WI38 (cell line): ENCODE results near the gene WSCD1.

ENCODE experiments used
- H3K4me3 ChIP-seq: 2 replicates; pipeline ENCODE4 v1.5.1; 2011; ENCODE audit warnings: low read depth, mild to moderate bottlenecking, control low read depth, low read length
- TF ChIP-seq, protein P1 (sequence below): IDR thresholded peaks from 2 replicates; pipeline ENCODE4 v1.5.1; 2012; ENCODE audit warnings: low read depth, mild to moderate bottlenecking, control low read depth, low read length

Gene WSCD1

DNA sequence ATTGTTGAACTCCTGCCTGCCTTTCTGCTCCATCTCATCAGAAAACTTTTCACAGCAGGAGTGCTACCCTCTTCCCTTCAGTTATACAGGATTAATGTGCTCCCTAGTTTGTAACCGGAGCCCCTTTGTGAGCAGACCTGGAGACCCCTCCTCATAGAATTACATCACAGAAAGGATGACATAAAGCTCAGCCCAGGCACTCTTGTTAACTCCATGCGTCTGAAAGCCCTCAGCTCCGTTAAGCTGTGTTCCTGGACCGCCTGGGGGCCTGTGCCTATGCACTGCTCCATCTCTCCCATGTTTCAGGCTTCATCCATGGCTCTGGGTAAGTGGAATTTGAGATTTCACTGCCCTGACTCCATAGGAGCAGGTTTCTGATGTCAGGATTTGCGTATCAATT lies 7.6 kb downstream of the WSCD1 start:
- TF ChIP-seq, protein P1, sequence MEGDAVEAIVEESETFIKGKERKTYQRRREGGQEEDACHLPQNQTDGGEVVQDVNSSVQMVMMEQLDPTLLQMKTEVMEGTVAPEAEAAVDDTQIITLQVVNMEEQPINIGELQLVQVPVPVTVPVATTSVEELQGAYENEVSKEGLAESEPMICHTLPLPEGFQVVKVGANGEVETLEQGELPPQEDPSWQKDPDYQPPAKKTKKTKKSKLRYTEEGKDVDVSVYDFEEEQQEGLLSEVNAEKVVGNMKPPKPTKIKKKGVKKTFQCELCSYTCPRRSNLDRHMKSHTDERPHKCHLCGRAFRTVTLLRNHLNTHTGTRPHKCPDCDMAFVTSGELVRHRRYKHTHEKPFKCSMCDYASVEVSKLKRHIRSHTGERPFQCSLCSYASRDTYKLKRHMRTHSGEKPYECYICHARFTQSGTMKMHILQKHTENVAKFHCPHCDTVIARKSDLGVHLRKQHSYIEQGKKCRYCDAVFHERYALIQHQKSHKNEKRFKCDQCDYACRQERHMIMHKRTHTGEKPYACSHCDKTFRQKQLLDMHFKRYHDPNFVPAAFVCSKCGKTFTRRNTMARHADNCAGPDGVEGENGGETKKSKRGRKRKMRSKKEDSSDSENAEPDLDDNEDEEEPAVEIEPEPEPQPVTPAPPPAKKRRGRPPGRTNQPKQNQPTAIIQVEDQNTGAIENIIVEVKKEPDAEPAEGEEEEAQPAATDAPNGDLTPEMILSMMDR, result no peak
- no peak overlapping the region for H3K4me3 ChIP-seq

DNA sequence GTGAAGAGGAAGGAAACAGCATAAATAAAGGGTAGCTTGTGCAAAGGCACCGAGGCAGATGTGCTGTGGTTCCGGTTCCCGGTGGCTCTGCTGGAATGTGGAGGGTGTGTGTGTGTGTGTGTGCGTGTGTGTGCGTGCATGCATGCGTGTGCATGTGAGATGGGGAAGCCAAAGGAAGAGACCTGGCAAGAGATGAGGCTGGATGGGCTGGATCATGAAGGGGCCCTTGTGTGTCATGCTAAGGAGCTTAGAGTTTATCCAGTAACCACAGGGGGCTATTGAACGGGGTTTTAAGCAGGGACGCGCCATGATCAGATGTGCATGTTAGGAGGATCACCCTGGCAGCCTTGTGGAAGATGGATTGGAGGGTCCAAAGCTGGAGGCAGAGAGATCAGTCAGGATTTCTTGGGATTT lies 8.3 kb downstream of the WSCD1 start:
- H3K4me3 ChIP-seq, result no peak overlapping the region
- TF ChIP-seq, protein P1, result no peak

DNA sequence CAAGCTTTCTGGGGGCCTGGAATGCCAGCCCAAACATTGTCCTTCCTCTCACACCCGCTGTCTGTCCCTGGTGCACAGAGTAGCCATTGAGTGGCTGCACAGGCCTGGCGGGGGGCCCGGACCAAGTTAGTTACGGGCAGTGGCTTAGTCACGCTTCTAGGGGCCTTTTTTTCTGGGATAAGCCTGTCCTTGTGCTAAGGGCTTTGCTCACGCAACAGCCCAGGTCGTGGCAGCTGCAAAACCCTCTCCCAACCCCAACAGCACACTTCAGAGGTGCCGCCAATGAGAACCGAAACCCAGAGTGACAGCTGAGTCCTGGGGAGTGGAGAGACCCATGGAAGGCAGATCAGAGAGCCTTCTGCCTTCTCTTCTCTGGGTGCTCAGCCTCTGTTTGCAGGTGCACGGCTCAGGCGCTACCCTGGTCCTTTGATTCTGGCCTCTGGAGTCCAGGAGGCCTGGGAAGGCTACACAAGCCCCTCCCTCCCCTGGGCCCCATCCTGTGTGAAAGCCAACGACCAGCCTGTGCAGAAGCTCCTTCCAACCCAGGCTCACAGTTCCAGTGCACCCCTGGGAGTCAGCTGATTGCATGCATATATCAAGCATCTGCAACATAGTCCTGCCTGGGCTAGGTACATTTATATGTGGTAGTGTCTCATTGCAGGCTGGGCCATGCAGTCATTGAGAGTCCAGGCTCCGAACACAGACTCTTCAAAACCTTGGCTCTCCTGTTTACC lies 9.1 kb downstream of the WSCD1 start:
- H3K4me3 ChIP-seq, result no peak overlapping the region
- TF ChIP-seq, protein P1, result no peak

DNA sequence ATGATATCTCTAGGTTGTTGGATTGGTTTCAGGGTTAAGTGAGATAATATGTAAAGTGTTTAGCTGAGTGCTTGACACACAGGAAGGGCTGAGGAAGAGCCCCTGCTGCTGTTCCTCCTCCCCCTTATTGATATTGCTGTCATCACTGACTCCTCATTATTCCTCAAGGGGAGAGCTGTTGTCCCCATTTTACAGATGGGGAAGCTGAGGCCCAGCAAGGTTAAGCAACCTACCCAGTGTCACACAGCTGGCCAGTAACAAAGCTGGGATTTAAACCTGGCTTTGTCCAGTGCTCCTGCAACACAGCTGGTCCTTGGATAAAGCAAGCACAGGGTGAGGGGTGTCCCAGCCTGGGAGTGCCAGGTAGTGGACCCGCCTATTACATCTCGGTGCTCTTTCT lies 9.8 kb downstream of the WSCD1 start:
- TF ChIP-seq, protein P1, result no peak
- H3K4me3 ChIP-seq, result no peak overlapping the region

DNA sequence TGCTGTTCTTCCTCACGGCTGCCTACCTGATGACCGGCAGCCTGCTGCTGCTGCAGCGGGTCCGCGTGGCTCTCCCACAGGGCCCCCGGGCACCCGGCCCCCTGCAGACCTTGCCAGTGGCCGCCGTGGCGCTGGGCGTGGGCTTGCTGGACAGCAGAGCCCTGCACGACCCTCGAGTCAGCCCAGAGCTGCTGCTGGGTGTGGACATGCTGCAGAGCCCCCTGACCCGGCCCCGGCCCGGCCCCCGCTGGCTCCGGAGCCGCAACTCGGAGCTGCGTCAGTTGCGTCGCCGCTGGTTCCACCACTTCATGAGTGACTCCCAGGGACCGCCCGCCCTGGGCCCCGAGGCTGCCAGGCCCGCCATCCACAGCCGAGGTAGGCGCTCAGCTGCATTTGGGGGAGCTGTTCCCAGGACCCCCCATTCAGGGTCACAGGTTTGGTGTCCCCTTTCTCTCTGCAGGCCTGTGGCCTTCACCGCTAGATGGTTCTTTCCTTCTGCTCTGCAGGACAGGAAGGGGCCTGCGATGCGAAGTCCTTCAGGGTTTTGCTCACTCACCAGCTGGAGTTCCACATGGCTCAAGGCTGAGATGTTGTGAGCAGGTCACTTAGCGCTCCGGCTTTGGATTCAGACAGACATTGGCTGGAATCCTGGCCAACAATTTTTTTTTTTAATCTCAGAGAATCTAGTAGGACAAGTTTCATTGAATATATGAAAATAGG lies 10.7 kb downstream of the WSCD1 start:
- TF ChIP-seq, protein P1, result no peak
- H3K4me3 ChIP-seq, result no peak overlapping the region

DNA sequence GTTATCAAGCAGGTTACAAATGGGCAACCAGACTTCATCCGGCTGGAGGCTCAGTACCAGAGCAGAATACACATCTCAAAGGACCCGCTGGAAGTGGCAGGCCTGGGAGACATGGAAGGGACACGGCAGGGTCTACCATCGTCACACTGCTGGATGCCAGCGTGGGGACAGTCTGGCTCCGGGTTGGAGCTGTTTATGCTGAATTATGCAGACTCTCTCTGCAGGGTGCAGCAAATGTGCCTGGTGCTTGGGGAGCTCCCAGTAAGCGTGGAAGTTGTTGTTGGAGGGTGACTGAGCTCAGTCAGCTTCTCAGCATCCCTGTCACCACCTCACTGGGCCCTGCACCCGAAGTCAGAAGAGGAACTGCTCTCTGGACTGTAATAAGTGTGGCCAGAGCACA lies 12.2 kb downstream of the WSCD1 start:
- no peak overlapping the region for H3K4me3 ChIP-seq
- TF ChIP-seq, protein P1, result no peak
